Caco-2 (cell line): ENCODE measurements around the gene SGO1. TPM values are rescaled to one million over a fixed set of nuclear protein-coding genes. Genes with fewer than 3 reads are reported as not detected.

Experiments
- BruUV-seq: library from RNA; stranded (reverse); fragments of 400-500 nt; replicated peaks from 2 replicates; lab custom pipeline; 2021; lab: Mats Ljungman, UMichigan
- CTCF ChIA-PET: fragments of 300-600 bp; sonication (Branson Sonifier 250); formaldehyde crosslinking; loops from one replicate; lab custom pipeline; 2022; ENCODE audit warnings: antibody characterized with exemption; lab: Charles Lee
- POLR2A ChIA-PET: fragments of 300-600 bp; sonication (Branson Sonifier 250); formaldehyde crosslinking; loops from one replicate; lab custom pipeline; 2022; ENCODE audit warnings: antibody characterized with exemption; lab: Charles Lee
- DNase-seq, 2 experiments: peaks; one replicate each; pipeline versions ENCODE4 v3.0.0 to v3.0.0-alpha.2; 2020 to 2022
- H3K27me3 ChIP-seq: replicated peaks from 2 replicates; pipeline ENCODE4 v1.6.0; 2011; ENCODE audit warnings: low read length; ENCODE audit not compliant: control insufficient read depth, insufficient read depth
- H3K36me3 ChIP-seq: 2 replicates; pipeline ENCODE4 v1.5.1; 2011; ENCODE audit warnings: low read length; ENCODE audit not compliant: control insufficient read depth, insufficient read depth
- H3K4me1 ChIP-seq: fragments of 250-450 bp; sonication (Bioruptor Pico); 2 replicates; pipeline ENCODE4 v1.5.1; 2020; ENCODE audit warnings: mild to moderate bottlenecking
- H3K4me3 ChIP-seq: 2 replicates; pipeline ENCODE4 v1.5.1; 2011; ENCODE audit warnings: low read depth, mild to moderate bottlenecking, control low read depth, low read length
- H3K9me3 ChIP-seq: fragments of 250-450 bp; sonication (Bioruptor Pico); 2 replicates; pipeline ENCODE4 v1.5.1; 2020; ENCODE audit warnings: mild to moderate bottlenecking, moderate library complexity
- H3K27ac Mint-ChIP-seq: one replicate; pipeline ENCODE4 v1.8.0; 2022; ENCODE audit warnings: mixed read lengths; ENCODE audit not compliant: unreplicated experiment
- H3K27me3 Mint-ChIP-seq: one replicate; pipeline ENCODE4 v1.8.0; 2022; ENCODE audit warnings: mixed read lengths; ENCODE audit not compliant: insufficient read depth, unreplicated experiment
- H3K36me3 Mint-ChIP-seq: one replicate; pipeline ENCODE4 v1.8.0; 2022; ENCODE audit warnings: mild to moderate bottlenecking, mixed read lengths; ENCODE audit not compliant: insufficient read depth, unreplicated experiment
- H3K4me1 Mint-ChIP-seq: one replicate; pipeline ENCODE4 v1.8.0; 2022; ENCODE audit warnings: low read depth, mixed read lengths; ENCODE audit not compliant: unreplicated experiment
- H3K4me3 Mint-ChIP-seq: one replicate; pipeline ENCODE4 v1.8.0; 2022; ENCODE audit warnings: mild to moderate bottlenecking, moderate library complexity, mixed read lengths; ENCODE audit not compliant: unreplicated experiment
- H3K9me3 Mint-ChIP-seq: one replicate; pipeline ENCODE4 v1.8.0; 2022; ENCODE audit warnings: mixed read lengths; ENCODE audit not compliant: unreplicated experiment
- intact Hi-C: fragments of 100-400 bp; cut with micrococcal nuclease; formaldehyde crosslinking; loops from one replicate; pipeline ENCODE4 v1.10.0; 2022; ENCODE audit not compliant: unreplicated experiment
- total RNA-seq: library from RNA; stranded (reverse); gene quantifications from 2 replicates; pipeline ENCODE4 v1.2.3, GENCODE V29; 2022
- TF ChIP-seq, protein P1 (sequence below), 2 experiments: fragments of 200-600 bp in 1 of 2; IDR thresholded peaks; 1 replicate in 1 of 2; 2 replicates in 1 of 2; pipeline versions ENCODE4 v1.5.1 to v1.8.0; 2011 to 2022; ENCODE audit warnings: antibody characterized with exemption in 1 of 2, control low read depth in 1 of 2, inconsistent platforms in 1 of 2, low read depth in 1 of 2, low read length in 1 of 2, mild to moderate bottlenecking in 1 of 2, moderate library complexity in 1 of 2; ENCODE audit not compliant: insufficient read depth in 1 of 2, severe bottlenecking in 1 of 2, unreplicated experiment in 1 of 2

The SGO1 gene
- total RNA-seq, 1 experiment from 2014 or later, result 24.2 TPM

DNA sequence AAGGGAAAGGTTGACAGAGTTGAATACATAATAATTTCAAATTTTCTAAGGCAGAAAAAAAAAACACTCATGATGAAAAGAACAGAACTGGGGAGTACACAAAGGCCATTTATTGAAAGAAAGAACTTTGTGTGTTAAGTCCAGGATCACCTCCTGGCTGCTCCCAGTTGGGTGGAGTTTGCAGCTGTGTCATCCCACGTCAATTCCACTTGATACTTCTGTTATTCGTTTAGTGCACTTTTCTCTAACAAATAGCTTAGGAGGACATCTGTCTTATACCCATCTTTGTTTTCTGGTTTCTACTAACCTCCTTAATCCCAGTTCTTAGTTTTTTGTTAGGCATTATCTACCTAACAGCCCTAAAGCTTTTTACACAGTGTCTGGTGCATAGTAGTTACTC is 44.7 kb downstream of the SGO1 start:
- no TSS peak for BruUV-seq
- Histone ChIP-seq H3K4me3 (no peak overlapping the region), H3K27me3 (no peaks in the 10 kb centered on the region), H3K4me1 (peaks cover 8% of the 10 kb centered on the region; the same call in 1 of the 2 replicates), H3K9me3 (no peaks in the 10 kb centered on the region), H3K36me3 (no peaks in the 10 kb centered on the region)
- H3K4me1 Mint-ChIP-seq, result peaks cover 9% of the 10 kb centered on the region
- no peaks in the 10 kb centered on the region for H3K36me3 Mint-ChIP-seq
- POLR2A ChIA-PET, result no interaction called here
- no peaks in the 10 kb centered on the region for H3K27me3 Mint-ChIP-seq
- H3K4me3 Mint-ChIP-seq, result no peak overlapping the region
- H3K9me3 Mint-ChIP-seq, result peaks cover 7% of the 10 kb centered on the region
- intact Hi-C loops, result no loop called here
- H3K27ac Mint-ChIP-seq, result no peak overlapping the region
- no peak for DNase-seq
- TF ChIP-seq, protein P1, sequence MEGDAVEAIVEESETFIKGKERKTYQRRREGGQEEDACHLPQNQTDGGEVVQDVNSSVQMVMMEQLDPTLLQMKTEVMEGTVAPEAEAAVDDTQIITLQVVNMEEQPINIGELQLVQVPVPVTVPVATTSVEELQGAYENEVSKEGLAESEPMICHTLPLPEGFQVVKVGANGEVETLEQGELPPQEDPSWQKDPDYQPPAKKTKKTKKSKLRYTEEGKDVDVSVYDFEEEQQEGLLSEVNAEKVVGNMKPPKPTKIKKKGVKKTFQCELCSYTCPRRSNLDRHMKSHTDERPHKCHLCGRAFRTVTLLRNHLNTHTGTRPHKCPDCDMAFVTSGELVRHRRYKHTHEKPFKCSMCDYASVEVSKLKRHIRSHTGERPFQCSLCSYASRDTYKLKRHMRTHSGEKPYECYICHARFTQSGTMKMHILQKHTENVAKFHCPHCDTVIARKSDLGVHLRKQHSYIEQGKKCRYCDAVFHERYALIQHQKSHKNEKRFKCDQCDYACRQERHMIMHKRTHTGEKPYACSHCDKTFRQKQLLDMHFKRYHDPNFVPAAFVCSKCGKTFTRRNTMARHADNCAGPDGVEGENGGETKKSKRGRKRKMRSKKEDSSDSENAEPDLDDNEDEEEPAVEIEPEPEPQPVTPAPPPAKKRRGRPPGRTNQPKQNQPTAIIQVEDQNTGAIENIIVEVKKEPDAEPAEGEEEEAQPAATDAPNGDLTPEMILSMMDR (IDR thresholded peaks at IDR 0.05; ENCODE audit: insufficient read depth in 1 of 2, low read depth in 1 of 2, low read length in 1 of 2, severe bottlenecking in 1 of 2, unreplicated experiment in 1 of 2), result no peak
- CTCF ChIA-PET, result no interaction called here

DNA sequence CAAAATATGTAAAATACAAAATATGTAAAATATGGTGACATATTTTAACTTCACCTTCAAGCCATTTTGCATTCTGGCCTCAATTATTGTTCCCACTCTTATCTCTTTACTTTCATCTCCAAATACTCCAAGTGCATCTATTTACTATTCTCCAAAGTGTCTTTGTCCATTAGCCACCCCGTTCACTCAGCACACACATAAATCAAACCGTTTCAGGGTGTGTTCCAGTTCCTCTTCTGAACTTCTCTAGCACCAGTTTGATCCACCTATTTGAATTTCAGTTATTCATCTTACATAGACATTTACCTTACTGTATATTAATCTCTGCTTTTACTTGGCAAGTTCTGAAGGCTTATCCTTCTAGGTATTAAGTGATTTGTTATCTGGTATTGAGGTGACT is 45.1 kb downstream of the SGO1 start:
- H3K27me3 Mint-ChIP-seq, result no peaks in the 10 kb centered on the region
- H3K9me3 Mint-ChIP-seq, result peaks cover 7% of the 10 kb centered on the region
- no TSS peak for BruUV-seq
- Histone ChIP-seq H3K36me3 (no peaks in the 10 kb centered on the region), H3K4me1 (peaks cover 4% of the 10 kb centered on the region; the same call in 1 of the 2 replicates), H3K27me3 (no peaks in the 10 kb centered on the region), H3K4me3 (no peak overlapping the region), H3K9me3 (no peaks in the 10 kb centered on the region)
- ChIA-PET CTCF (no interaction called here), POLR2A (no interaction called here)
- TF ChIP-seq, protein P1 (IDR thresholded peaks at IDR 0.05; ENCODE audit: insufficient read depth in 1 of 2, low read depth in 1 of 2, low read length in 1 of 2, severe bottlenecking in 1 of 2, unreplicated experiment in 1 of 2), result no peak
- H3K4me1 Mint-ChIP-seq, result peaks cover 4% of the 10 kb centered on the region
- intact Hi-C loops, result no loop called here
- H3K36me3 Mint-ChIP-seq, result no peaks in the 10 kb centered on the region
- no peak overlapping the region for H3K27ac Mint-ChIP-seq
- H3K4me3 Mint-ChIP-seq, result no peak overlapping the region
- DNase-seq, result no peak

DNA sequence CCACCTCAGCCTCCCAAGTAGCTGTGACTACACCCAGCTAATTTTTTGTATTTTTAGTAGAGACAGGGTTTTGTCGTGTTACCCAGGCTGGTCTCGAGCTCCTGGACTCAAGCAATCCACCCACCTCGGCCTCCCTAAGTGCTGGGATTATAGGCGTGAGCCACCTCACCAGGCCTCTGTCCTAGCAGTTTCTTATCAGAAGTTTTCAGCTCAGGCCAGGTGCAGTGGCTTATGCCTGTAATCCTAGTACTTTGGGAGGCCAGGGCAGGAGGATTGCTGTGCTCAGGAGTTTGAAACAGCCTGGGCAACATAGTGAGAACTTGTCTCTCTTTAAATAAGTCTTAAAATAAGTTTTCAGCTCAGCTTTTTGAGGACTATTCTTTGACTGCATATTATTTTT is 48.4 kb downstream of the SGO1 start:
- no peak overlapping the region for H3K4me3 Mint-ChIP-seq
- DNase-seq, result no peak
- ChIA-PET POLR2A (no interaction called here), CTCF (no interaction called here)
- intact Hi-C loops, result no loop called here
- H3K27me3 Mint-ChIP-seq, result no peaks in the 10 kb centered on the region
- no TSS peak for BruUV-seq
- no peaks in the 10 kb centered on the region for H3K27me3 ChIP-seq
- H3K4me3 ChIP-seq, result no peak overlapping the region
- no peaks in the 10 kb centered on the region for H3K36me3 ChIP-seq
- no peaks in the 10 kb centered on the region for H3K4me1 ChIP-seq
- H3K4me1 Mint-ChIP-seq, result no peaks in the 10 kb centered on the region
- TF ChIP-seq, protein P1 (IDR thresholded peaks at IDR 0.05; ENCODE audit: insufficient read depth in 1 of 2, low read depth in 1 of 2, low read length in 1 of 2, severe bottlenecking in 1 of 2, unreplicated experiment in 1 of 2), result no peak
- no peaks in the 10 kb centered on the region for H3K9me3 ChIP-seq
- peaks cover 4% of the 10 kb centered on the region for H3K9me3 Mint-ChIP-seq
- H3K27ac Mint-ChIP-seq, result no peak overlapping the region
- no peaks in the 10 kb centered on the region for H3K36me3 Mint-ChIP-seq
